Measurements from ENCODE around the gene MUC15.

- TF ChIP-seq CTCF (IDR thresholded peaks at IDR 0.05) (no peak), POLR2A (IDR thresholded peaks at IDR 0.05) (no peak), POLR2AphosphoS5 (IDR thresholded peaks at IDR 0.05) (no peak)
These were observed 34.7 kb downstream of the MUC15 start for GRCh38 chr11:26537341-26537740.
